ENCODE measurements around the gene EID3.

DNA sequence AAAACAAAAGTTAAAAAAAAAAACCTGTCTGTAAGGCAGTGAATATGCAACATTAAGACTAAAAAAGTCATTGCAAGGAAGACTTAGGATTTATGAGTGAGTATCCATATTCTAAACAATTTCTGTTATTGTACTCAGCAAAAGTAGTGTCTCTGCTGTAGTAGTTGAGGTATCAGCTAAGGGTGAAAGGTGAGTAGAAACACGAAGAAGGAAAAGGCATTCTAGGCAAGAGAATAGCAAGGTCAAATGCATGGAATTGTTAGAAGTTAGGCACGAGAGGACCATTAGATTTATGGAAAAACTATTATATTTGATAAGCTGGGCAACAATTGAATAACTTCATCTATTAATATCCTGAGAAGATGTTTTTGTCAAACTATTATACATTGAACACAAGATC lies 1.8 kb downstream of the EID3 start:
- TF ChIP-seq TAF1 (IDR thresholded peaks at IDR 0.05; ENCODE audit: low read depth) (no peak), CEBPB (IDR thresholded peaks at IDR 0.05) (no peak), FOXM1 (IDR thresholded peaks at IDR 0.05; ENCODE audit: borderline replicate concordance, low read depth) (no peak), TCF12 (IDR thresholded peaks at IDR 0.05; ENCODE audit: low read depth) (no peak), RAD21 (IDR thresholded peaks at IDR 0.05; ENCODE audit: low read depth) (no peak), EP300 (IDR thresholded peaks at IDR 0.05; ENCODE audit: borderline replicate concordance) (no peak), CREB1 (IDR thresholded peaks at IDR 0.05; ENCODE audit: low read depth) (no peak), YY1 (IDR thresholded peaks at IDR 0.05; ENCODE audit: low read depth) (no peak), TEAD4 (IDR thresholded peaks at IDR 0.05) (no peak), EGR1 (IDR thresholded peaks at IDR 0.05) (no peak), NFIC (IDR thresholded peaks at IDR 0.05) (no peak)
- TF ChIP-seq, protein P1, sequence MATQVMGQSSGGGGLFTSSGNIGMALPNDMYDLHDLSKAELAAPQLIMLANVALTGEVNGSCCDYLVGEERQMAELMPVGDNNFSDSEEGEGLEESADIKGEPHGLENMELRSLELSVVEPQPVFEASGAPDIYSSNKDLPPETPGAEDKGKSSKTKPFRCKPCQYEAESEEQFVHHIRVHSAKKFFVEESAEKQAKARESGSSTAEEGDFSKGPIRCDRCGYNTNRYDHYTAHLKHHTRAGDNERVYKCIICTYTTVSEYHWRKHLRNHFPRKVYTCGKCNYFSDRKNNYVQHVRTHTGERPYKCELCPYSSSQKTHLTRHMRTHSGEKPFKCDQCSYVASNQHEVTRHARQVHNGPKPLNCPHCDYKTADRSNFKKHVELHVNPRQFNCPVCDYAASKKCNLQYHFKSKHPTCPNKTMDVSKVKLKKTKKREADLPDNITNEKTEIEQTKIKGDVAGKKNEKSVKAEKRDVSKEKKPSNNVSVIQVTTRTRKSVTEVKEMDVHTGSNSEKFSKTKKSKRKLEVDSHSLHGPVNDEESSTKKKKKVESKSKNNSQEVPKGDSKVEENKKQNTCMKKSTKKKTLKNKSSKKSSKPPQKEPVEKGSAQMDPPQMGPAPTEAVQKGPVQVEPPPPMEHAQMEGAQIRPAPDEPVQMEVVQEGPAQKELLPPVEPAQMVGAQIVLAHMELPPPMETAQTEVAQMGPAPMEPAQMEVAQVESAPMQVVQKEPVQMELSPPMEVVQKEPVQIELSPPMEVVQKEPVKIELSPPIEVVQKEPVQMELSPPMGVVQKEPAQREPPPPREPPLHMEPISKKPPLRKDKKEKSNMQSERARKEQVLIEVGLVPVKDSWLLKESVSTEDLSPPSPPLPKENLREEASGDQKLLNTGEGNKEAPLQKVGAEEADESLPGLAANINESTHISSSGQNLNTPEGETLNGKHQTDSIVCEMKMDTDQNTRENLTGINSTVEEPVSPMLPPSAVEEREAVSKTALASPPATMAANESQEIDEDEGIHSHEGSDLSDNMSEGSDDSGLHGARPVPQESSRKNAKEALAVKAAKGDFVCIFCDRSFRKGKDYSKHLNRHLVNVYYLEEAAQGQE (IDR thresholded peaks at IDR 0.05; ENCODE audit: low read depth) = no peak
- TF ChIP-seq, protein P2, sequence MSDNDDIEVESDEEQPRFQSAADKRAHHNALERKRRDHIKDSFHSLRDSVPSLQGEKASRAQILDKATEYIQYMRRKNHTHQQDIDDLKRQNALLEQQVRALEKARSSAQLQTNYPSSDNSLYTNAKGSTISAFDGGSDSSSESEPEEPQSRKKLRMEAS (IDR thresholded peaks at IDR 0.05) = no peak
- TF ChIP-seq, protein P3, sequence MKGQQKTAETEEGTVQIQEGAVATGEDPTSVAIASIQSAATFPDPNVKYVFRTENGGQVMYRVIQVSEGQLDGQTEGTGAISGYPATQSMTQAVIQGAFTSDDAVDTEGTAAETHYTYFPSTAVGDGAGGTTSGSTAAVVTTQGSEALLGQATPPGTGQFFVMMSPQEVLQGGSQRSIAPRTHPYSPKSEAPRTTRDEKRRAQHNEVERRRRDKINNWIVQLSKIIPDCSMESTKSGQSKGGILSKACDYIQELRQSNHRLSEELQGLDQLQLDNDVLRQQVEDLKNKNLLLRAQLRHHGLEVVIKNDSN (IDR thresholded peaks at IDR 0.05) = no peak

All from Ishikawa (cell line).